ENCODE results near the gene SELENOH.
A peak's percentile ranks its signal among the peaks of the same experiment; 100 is the strongest.
"Not testable (repeated sequence)": the region's sequence is repeated elsewhere in the genome, so short reads cannot be mapped to it uniquely, and the experiment has no call there.

SELENOH gene, protein sequence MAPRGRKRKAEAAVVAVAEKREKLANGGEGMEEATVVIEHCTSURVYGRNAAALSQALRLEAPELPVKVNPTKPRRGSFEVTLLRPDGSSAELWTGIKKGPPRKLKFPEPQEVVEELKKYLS

DNA sequence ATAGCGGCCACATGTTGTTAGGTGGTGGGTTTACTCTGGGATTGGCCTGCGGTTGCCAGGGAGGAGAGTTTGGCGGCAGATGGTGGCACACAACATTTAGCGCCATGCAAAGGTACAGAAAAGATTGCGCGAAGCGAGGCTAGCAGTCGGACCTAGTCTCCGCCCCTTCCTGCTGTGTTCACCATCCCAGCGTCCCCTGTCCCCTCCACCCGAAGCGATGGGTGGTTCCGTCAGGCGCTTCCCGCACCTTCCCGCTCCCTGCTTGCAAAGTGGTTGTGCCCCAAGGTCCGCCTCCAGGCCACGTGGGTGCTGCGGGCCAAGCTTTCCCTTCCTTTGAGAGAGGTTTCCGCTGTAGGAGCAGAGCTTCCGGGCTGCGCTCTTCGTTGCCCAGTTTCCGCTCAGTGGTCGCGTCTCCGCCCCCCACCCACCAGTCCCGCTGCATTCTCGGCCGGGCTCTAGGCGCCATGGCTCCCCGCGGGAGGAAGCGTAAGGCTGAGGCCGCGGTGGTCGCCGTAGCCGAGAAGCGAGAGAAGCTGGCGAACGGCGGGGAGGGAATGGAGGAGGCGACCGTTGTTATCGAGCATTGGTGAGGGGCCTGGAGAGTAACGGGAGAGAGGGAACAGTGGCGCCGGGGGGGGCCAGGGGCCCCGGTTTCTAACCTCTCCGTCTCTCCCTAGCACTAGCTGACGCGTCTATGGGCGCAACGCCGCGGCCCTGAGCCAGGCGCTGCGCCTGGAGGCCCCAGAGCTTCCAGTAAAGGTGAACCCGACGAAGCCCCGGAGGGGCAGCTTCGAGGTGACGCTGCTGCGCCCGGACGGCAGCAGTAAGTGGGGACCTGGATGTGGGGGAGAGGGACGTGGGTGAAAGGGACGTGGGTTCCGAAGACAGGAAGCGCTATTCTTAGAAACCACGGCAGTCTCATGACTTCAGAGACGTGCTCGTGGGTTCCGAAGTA lies at the start of gene SELENOH:
TSS of gene SELENOH (plus strand) at position 360 of the 955 bp plus-strand sequence. CDS start at position 465, 105 bp downstream.
- TF ChIP-seq, protein P1, sequence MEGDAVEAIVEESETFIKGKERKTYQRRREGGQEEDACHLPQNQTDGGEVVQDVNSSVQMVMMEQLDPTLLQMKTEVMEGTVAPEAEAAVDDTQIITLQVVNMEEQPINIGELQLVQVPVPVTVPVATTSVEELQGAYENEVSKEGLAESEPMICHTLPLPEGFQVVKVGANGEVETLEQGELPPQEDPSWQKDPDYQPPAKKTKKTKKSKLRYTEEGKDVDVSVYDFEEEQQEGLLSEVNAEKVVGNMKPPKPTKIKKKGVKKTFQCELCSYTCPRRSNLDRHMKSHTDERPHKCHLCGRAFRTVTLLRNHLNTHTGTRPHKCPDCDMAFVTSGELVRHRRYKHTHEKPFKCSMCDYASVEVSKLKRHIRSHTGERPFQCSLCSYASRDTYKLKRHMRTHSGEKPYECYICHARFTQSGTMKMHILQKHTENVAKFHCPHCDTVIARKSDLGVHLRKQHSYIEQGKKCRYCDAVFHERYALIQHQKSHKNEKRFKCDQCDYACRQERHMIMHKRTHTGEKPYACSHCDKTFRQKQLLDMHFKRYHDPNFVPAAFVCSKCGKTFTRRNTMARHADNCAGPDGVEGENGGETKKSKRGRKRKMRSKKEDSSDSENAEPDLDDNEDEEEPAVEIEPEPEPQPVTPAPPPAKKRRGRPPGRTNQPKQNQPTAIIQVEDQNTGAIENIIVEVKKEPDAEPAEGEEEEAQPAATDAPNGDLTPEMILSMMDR (IDR thresholded peaks at IDR 0.05; ENCODE audit: low read depth, low read length): no peak
- DNase-seq (ENCODE audit: extremely low read depth, low read depth): peak; percentile 93

DNA sequence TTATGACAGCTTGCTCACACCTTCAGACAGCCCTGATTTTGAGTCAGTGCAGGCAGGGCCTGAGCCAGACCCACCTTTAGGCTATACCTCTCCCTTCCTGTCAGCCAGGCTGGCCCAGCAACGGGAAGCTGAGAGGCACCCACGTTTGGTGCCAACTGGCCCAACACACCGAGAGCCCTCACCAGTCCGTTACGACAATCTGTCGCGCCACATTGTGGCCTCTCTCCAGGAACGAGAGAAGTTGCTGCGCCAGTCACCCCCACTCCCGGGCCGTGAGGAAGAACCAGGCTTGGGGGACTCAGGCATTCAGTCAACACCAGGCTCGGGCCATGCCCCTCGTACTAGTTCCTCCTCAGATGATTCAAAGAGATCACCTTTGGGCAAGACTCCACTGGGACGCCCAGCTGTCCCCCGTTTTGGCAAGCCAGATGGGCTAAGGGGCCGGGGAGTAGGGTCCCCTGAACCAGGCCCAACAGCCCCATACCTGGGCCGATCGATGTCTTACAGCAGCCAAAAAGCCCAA lies 42.4 kb upstream of the SELENOH start:
- TF ChIP-seq, protein P1 (IDR thresholded peaks at IDR 0.05; ENCODE audit: low read depth, low read length): no peak
- DNase-seq (ENCODE audit: extremely low read depth, low read depth): no peak

DNA sequence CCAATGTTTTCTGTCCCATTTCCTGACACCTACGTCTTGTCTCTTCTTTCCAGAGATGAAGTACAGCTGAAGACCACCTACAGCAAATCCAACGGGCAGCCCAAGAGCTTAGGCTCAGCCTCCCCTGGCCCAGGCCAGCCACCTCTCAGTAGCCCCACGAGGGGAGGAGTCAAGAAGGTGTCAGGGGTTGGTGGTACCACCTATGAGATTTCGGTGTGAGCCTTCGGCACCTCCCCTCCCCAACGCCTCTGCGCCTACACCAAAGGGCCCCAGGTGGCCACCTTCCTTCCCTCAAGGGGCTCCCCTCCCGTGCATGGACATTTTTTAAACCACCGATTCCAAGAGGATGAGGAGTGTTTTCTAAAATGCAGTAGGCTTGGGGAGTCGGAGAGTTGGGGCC lies 41.5 kb upstream of the SELENOH start:
- DNase-seq (ENCODE audit: extremely low read depth, low read depth): no peak
- TF ChIP-seq, protein P1 (IDR thresholded peaks at IDR 0.05; ENCODE audit: low read depth, low read length): no peak

DNA sequence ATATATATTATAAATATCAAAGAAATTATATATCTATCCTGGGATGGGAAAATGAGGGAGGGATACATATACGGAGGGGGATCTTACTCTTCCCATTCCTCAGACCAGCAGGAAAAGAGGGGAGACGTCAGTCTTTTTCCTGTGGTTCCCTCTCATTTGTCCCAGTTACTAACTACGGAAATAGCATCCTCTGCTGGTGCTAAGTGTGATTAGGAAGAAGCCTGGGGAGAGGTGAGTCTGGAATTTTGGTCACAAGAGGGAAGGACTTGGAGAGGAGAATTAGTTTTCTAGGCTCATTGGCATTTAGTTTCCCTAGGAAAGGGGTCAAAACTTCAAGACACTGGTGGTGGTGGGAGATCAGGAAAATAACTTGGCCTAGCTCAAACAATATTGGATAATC lies 40.9 kb upstream of the SELENOH start:
- no peak for DNase-seq (ENCODE audit: extremely low read depth, low read depth)
- TF ChIP-seq, protein P1 (IDR thresholded peaks at IDR 0.05; ENCODE audit: low read depth, low read length): no peak

DNA sequence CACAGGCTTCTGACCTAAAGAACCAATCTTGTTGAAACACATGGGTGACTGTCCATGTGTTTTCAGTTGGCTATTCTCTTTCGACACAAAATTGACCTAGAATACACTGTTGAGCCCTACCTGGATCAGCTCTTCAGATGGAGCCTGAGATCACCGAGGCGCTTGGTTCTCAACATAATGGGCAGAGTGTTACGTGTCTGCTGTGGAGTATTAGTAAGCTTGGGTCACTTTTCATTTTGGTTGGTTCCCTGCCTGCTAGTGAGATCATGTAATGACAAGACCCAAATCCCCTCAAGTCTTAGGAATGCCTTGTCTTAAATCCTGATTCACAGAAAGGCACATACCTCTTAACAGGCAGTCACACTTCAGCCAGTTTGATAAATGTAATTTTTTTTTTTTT lies 38.0 kb upstream of the SELENOH start:
- no peak for DNase-seq (ENCODE audit: extremely low read depth, low read depth)
- TF ChIP-seq, protein P1 (IDR thresholded peaks at IDR 0.05; ENCODE audit: low read depth, low read length): no peak

DNA sequence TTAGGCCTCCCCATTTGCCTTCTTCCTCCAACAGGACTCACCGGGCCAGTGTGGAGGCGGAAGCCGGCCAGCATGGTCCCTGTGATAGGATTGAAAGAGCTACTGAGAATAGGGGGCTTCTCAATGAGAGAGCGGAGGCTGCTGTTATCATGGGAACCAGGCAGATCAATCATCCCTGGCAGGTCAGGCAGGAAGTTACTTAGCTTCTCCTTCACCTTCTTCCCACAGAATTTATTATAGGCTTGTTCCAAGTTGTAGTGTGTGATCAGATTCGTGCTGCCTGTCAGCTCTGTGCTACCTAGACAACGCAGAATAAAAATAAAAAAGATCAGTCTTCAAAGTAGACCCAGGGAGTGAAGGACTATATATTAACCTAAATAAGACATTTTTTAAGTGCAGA lies 36.4 kb upstream of the SELENOH start:
- TF ChIP-seq, protein P1 (IDR thresholded peaks at IDR 0.05; ENCODE audit: low read depth, low read length): no peak
- no peak for DNase-seq (ENCODE audit: extremely low read depth, low read depth)

DNA sequence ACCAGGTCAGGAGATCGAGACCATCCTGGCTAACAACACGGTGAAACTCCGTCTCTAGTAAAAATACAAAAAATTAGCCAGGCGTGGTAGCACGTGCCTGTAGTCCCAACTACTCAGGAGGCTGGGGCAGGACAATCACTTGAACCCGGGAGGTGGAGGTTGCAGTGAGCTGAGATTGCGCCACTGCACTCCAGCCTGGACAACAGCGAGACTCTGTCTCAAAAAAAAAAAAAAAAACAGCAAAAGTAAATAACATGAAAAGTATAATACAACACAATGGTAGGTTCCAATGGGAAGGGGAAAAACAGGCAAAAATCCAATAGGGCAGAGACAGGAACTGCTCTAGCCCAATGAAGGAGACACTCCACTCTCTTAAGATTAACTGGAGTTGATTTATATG lies 35.9 kb upstream of the SELENOH start:
- DNase-seq (ENCODE audit: extremely low read depth, low read depth): not testable (repeated sequence)
